ENCODE measurements around the gene ARL16. TPM values are rescaled to one million over a fixed set of nuclear protein-coding genes. Genes with fewer than 3 reads are reported as not detected.
A peak's percentile ranks its signal among the peaks of the same experiment; 100 is the strongest.

The ARL16 gene
- total RNA-seq, 1 experiment from 2014 or later = 40.1 TPM

GRCh38 chr17:81707725-81708646, 24.4 kb upstream of the ARL16 start:
- intact Hi-C loops (cut with micrococcal nuclease; ENCODE audit: unreplicated experiment) = no loop called here
- Mint-ChIP-seq H3K27me3 (ENCODE audit: unreplicated experiment) (no peaks in the 10 kb centered on the region), H3K9me3 (ENCODE audit: low read depth, unreplicated experiment) (no peaks in the 10 kb centered on the region), H3K27ac (ENCODE audit: unreplicated experiment) (no peak overlapping the region), H3K4me3 (ENCODE audit: low read depth, unreplicated experiment) (no peak overlapping the region), H3K4me1 (ENCODE audit: low read depth, unreplicated experiment) (peaks cover 12% of the 10 kb centered on the region), H3K36me3 (ENCODE audit: insufficient read depth, unreplicated experiment) (peaks cover 79% of the 10 kb centered on the region)
- CTCF ChIA-PET = interaction anchor here (0.6 kb wide), 1 partner anchor 994 kb away, joined by 3 read pairs; no protein-coding TSS in a partner anchor
- DNase-seq = no peak
- BruUV-seq (replicated peaks) = no TSS peak
- no peak for TF ChIP-seq CTCF (IDR thresholded peaks at IDR 0.05; ENCODE audit: unreplicated experiment)

GRCh38 chr17:81706757-81707624, 23.4 kb upstream of the ARL16 start:
- Mint-ChIP-seq H3K4me3 (ENCODE audit: low read depth, unreplicated experiment) (no peak overlapping the region), H3K27ac (ENCODE audit: unreplicated experiment) (no peak overlapping the region), H3K9me3 (ENCODE audit: low read depth, unreplicated experiment) (no peaks in the 10 kb centered on the region), H3K27me3 (ENCODE audit: unreplicated experiment) (no peaks in the 10 kb centered on the region), H3K36me3 (ENCODE audit: insufficient read depth, unreplicated experiment) (peaks cover 79% of the 10 kb centered on the region), H3K4me1 (ENCODE audit: low read depth, unreplicated experiment) (peaks cover 18% of the 10 kb centered on the region)
- no TSS peak for BruUV-seq (replicated peaks)
- CTCF ChIA-PET = no interaction called here
- intact Hi-C loops (cut with micrococcal nuclease; ENCODE audit: unreplicated experiment) = no loop called here
- no peak for DNase-seq
- peak; percentile 36 for TF ChIP-seq CTCF (IDR thresholded peaks at IDR 0.05; ENCODE audit: unreplicated experiment)

- Mint-ChIP-seq H3K9me3 (ENCODE audit: low read depth, unreplicated experiment) (no peaks in the 10 kb centered on the region), H3K27ac (ENCODE audit: unreplicated experiment) (no peak overlapping the region), H3K4me3 (ENCODE audit: low read depth, unreplicated experiment) (no peak overlapping the region), H3K4me1 (ENCODE audit: low read depth, unreplicated experiment) (peaks cover 25% of the 10 kb centered on the region), H3K27me3 (ENCODE audit: unreplicated experiment) (no peaks in the 10 kb centered on the region), H3K36me3 (ENCODE audit: insufficient read depth, unreplicated experiment) (peaks cover 79% of the 10 kb centered on the region)
- no peak for TF ChIP-seq CTCF (IDR thresholded peaks at IDR 0.05; ENCODE audit: unreplicated experiment)
- CTCF ChIA-PET = no interaction called here
- no TSS peak for BruUV-seq (replicated peaks)
- intact Hi-C loops (cut with micrococcal nuclease; ENCODE audit: unreplicated experiment) = no loop called here
- DNase-seq = no peak
Measured at GRCh38 chr17:81706232-81706611, 22.6 kb upstream of the ARL16 start.

- no peak overlapping the region for H3K4me3 Mint-ChIP-seq (ENCODE audit: low read depth, unreplicated experiment)
- CTCF ChIA-PET = no interaction called here
Measured at GRCh38 chr17:81705518-81706231, 22.1 kb upstream of the ARL16 start.

More at GRCh38 chr17:81705518-81706231, 22.1 kb upstream of the ARL16 start:
- Mint-ChIP-seq H3K27me3 (ENCODE audit: unreplicated experiment) (no peaks in the 10 kb centered on the region), H3K9me3 (ENCODE audit: low read depth, unreplicated experiment) (no peaks in the 10 kb centered on the region), H3K4me1 (ENCODE audit: low read depth, unreplicated experiment) (peaks cover 25% of the 10 kb centered on the region), H3K36me3 (ENCODE audit: insufficient read depth, unreplicated experiment) (peaks cover 79% of the 10 kb centered on the region), H3K27ac (ENCODE audit: unreplicated experiment) (no peak overlapping the region)
- intact Hi-C loops (cut with micrococcal nuclease; ENCODE audit: unreplicated experiment) = no loop called here
- no peak for TF ChIP-seq CTCF (IDR thresholded peaks at IDR 0.05; ENCODE audit: unreplicated experiment)
- DNase-seq = no peak
- no TSS peak for BruUV-seq (replicated peaks)
